Activated gamma-delta T cell (primary cell): Measurements from ENCODE around the gene MID1.

Source experiments
- DNase-seq: peaks from one replicate; lab custom pipeline; 2025; lab: John Stamatoyannopoulos, UW
- total RNA-seq, 2 donors: gene quantifications; one replicate each; lab custom pipeline; 2026; lab: John Stamatoyannopoulos, UW

The MID1 gene, protein sequence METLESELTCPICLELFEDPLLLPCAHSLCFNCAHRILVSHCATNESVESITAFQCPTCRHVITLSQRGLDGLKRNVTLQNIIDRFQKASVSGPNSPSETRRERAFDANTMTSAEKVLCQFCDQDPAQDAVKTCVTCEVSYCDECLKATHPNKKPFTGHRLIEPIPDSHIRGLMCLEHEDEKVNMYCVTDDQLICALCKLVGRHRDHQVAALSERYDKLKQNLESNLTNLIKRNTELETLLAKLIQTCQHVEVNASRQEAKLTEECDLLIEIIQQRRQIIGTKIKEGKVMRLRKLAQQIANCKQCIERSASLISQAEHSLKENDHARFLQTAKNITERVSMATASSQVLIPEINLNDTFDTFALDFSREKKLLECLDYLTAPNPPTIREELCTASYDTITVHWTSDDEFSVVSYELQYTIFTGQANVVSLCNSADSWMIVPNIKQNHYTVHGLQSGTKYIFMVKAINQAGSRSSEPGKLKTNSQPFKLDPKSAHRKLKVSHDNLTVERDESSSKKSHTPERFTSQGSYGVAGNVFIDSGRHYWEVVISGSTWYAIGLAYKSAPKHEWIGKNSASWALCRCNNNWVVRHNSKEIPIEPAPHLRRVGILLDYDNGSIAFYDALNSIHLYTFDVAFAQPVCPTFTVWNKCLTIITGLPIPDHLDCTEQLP
- 0 to 0.22 reads per million in 2 donors for total RNA-seq

- no peak for DNase-seq
These were observed at the start of gene MID1 for GRCh38 chrX:10620121-10620699. MID1 (minus strand) TSS chrX:10620585; CDS start chrX:10567547, 53,038 bp downstream.

GRCh38 chrX:10667143-10667542, 46.8 kb upstream of the MID1 start:
- DNase-seq: no peak

- DNase-seq: no peak
These were observed 45.7 kb upstream of the MID1 start for GRCh38 chrX:10666102-10666501.

DNA sequence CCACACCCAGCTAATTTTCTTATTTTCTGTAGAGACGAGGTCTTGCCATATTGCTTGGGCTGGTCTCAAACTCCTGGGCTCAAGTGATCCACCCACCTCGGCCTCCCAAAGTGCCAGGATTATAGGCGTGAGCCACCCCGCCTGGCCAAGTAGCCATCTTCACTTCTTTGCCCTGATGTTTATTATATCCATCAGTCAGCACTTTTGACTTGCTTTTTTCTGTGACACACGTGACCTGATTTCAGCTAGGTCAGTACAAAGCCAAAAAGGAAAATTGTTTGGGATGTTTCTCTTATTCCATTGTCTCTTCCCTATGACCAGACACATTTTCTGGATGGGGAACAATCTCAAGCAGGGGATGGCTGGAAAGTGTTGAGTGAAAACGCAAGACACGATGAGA, 45.3 kb upstream of the MID1 start:
- no peak for DNase-seq

DNA sequence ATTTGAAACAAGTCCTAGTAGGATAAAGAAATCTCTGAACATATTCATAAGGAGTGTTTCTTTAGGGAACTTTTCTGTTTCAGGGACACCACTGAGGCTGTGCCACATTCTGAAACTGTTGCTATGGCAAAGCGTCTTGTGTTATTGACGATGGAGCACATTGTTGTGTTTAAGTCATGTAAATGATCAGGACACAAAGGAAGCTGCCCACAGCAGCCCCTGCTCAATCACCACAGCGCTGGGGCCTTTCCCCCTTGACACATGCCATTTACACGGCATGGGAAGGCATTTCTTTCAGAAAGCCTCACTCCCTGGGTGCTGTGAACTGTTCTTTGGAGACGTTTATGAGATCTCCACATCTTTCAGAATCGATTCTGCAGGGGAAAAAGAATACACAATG, 39.8 kb upstream of the MID1 start:
- DNase-seq: no peak

DNA sequence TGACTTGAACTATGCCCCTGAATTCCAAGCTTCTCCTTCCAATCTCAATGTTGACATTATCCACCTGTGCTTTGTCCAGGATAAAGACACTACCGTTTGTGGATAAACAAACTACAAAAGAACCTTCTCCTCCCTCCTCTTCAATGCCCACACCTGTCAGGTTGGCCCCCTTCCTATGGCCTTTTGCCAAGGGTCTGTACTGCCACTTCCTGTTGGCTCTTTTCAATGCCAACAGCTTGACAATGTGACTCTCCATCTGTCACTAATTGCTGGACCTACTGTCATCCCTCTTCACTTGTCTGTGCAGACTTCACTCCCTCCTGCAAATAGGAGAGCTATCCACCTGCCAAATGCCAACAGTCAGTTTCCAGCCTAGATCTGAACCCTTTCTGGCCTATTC, 35.8 kb upstream of the MID1 start:
- no peak for DNase-seq

GRCh38 chrX:10654960-10655359, 34.6 kb upstream of the MID1 start:
- DNase-seq: no peak

DNA sequence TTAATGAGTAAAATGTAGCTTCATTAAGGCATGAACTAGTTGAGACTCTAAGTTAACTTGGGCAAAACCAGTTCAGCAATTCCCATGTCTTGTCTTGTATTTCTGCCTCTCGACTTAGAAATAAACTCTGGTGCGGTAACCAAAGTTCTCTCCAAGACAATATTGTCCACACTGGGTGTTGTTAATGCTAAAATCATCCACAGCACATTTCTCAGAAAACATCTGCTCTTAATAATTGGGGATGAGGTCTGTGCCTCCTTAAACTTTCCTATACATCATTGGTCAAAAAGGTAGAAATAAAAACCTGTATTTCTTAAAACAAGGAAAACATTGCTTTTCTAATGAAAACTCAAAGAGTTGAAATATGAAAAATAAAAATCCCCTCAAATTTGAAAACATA, 32.9 kb upstream of the MID1 start:
- DNase-seq: no peak

DNA sequence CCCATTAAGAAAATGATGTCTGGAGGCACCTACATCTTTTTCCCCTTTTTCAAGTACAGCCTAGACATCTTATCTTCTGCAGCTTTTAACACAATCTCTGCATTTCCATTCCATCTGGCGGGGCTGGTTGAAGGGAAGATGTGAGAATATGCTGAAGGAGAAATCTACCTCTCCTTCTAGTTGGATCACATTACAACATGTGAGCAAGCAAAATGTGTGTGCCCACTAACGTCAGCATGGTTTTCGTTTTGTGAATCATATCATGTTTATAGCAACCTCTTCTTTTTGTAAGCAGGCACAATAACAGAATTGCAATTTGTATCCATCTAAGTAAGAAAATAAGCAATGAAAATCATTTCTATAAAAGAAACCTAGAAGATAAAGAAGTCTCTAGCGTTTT, 28.9 kb upstream of the MID1 start:
- no peak for DNase-seq

GRCh38 chrX:10648614-10649013, 28.2 kb upstream of the MID1 start:
- no peak for DNase-seq

GRCh38 chrX:10636851-10637250, 16.5 kb upstream of the MID1 start:
- DNase-seq: no peak

DNA sequence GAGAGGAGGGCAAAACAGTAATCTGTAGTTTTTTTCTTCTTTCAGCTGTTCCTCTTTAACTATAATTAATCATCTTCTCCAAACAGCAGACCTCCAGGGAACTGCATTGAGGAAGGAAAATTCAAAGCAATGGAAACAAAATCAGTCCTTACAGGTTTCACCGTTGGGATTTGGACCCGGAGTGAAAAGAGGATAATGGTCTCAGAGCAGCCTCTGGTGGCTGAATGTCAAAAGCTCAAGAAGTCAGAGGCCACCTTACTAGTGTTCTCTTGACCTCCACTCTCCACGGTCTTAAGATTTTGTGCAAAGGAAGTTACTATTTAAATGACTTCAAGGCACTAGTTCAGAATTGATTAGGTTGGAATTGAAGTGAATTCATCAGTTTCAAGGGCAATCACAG, 16.0 kb upstream of the MID1 start:
- DNase-seq: no peak

DNA sequence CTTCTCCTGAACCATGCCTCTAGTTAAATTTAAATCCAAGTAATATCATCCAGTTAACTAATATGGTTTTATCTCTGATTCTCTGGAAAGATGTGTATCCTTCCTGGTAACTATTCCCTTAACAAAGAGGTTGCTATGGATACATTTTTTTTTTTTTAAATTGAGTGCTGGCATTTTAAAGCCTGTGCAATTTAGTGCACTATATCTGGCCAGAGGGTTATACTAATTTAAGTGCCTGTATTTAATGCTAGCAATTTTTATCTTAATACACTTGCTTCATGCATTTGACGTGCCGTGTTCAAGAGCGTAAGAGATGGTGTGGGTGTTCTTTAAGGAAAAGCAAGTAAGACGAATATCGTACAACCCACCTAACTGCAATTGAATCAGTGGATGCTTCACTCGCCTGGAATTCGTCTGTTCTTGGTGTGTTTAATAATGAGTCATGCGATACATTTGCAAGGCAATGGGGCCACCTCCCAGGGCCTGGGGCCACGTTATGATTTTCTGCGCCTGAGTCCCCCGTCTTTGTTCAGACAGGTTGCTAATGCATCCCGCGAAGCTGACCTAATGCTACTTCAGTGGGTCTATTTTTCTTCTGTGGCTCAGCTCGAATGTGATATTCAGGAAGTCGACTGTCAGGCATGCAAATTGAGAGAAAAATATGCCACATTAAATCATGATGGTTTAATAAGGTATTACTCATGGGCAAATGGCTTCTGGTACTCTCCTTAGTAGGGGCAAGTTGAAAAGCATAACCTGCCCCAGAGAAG, 14.2 kb upstream of the MID1 start:
- DNase-seq: no peak

- no peak for DNase-seq
These were observed 13.3 kb upstream of the MID1 start for GRCh38 chrX:10633722-10634121.

GRCh38 chrX:10631416-10632145, 11.2 kb upstream of the MID1 start:
- DNase-seq: no peak

- no peak for DNase-seq
These were observed 9.9 kb upstream of the MID1 start for GRCh38 chrX:10630320-10630719.

DNA sequence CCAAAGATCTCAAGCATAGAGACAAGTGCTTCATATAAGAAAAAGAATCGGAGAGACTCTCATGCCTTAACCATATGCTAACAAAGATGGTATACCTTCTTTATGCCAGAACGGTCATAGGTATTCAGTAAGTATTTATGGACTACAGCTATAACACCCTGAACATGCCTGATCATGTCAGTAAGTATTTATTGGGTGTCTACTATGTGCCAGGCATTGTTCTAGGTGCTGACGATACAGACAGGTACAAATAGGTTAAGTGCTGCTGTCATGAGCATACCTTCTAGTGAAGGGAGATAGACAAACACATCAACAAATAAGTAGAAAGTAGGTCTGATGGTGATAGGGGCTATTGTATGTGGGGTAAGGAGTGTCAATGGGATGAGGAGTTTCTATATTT, 9.5 kb upstream of the MID1 start:
- no peak for DNase-seq

GRCh38 chrX:10628906-10629305, 8.5 kb upstream of the MID1 start:
- no peak for DNase-seq

GRCh38 chrX:10622197-10622596, 1.8 kb upstream of the MID1 start:
- DNase-seq: no peak

- no peak for DNase-seq
These were observed 849 bp downstream of the MID1 start for GRCh38 chrX:10619425-10620046.

DNA sequence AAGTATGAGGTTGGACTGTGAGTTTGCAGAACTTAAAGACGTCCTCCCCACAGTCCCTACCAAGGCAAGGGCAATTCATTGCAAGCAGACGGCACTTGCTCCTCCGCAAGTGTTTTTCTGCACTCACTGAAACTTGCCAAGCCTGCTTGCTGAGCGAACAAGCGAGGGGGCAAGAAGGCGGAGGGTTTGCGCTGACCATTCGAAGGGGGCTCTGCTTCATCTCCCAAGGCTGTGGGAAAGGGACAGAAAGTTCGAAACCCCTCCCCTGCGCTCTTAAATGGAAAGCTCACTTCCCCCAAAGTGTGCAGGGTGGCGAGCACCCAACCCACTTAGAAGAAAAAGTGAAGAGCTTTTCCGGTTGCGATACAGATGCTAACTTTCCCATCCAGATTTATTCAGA, 1.4 kb downstream of the MID1 start:
- no peak for DNase-seq
